ENCODE results near the gene TLR9.
"Not testable (repeated sequence)": the region's sequence is repeated elsewhere in the genome, so short reads cannot be mapped to it uniquely, and the experiment has no call there.

TLR9 gene

GRCh38 chr3:52194485-52195290, 30.8 kb downstream of the TLR9 start:
- no peak for DNase-seq

DNA sequence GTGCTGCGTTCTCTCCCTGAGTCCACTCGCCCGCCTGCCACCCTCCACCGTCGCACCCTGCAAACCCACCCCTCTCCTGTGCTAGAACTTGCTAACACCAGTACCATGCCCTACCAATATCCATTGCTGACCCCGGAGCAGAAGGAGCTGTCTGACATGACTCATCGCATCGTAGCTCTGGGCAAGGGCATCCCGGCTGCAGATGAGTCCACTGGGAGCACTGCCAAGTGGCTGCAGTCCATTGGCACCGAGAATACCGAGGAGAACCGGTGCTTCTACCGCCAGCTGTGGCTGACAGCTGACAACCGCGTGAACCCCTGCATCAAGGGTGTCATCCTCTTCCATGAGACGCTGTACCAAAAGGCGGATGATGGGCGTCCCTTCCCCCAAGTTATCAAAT, 32.4 kb downstream of the TLR9 start:
- DNase-seq: no peak

DNA sequence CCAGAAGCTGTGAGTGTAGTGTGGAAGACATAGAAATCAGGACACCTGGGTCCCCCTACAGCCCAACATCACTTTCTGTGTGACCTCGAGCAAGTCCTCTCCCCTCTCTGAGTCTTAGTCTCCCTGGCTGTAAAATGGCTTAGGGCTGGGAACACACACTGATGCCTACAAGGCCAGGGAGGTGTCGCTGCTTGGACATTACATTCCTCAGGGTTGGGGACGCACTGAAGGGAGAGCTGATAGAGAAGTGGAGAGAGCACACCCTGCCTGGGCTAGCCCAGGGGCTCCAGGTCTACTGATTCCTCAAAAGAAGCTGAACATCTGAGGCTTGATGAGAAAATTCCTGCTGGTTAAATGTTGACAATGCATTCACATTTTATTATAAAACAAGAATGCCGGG, 33.8 kb downstream of the TLR9 start:
- DNase-seq: no peak

DNA sequence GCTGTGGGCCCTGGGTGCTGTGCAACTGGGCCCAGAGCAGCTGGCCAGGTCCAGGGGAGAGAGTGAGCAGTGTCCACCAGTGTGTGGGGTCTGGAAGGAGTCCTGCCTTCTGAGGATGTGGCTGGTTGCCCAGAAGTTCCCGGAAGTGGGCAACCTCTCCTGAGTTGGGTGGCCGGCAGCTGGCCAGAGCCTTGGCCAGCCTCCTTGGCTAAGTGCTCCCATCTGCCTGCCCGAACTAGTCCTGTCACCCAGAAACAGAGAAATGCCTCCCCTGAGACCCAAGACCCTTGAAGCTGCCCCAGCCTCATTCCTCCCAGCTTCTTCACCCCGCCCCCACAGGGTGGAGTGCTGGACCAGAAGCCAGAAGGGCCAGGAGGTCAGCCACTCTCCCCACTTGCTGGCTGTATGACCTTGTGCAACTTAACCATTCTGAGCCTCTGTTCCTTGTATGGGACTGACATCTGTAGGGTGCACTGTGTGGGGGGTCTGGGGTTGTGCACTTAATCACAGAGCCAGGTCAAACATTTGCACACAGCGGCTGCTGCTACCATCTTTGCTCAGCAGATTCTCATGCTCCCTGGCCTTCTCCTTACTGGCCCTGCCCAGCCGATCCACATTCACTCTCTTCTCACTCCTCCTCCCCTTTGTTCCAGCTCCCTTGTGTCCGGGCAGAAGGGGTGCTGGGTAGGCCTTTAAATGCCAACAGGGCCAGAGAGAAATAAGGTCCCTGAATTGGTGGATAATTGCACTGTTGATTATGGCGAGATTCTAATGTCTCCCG, 35.0 kb downstream of the TLR9 start:
- no peak for DNase-seq

DNA sequence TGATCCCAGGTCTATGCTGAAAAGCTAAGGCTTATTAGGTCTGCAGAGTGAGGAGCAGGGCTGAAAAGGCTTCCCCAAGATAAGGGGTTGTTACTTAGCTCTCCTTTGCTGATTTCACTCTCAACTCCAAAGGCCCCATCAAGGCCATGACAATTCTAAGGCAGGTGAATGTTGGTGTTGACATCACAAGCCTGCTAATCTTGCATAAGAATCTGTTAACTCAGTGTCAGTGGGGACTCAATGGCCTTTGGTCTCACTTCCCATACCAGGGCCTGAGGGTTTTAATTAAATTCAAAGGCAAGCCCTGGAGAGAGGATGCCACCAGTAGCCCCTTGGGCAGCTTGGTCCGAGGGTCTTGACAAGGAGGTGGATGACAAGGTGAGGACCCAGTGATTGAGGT, 36.9 kb downstream of the TLR9 start:
- DNase-seq: no peak

GRCh38 chr3:52186729-52187128, 38.7 kb downstream of the TLR9 start:
- DNase-seq: no peak

GRCh38 chr3:52185837-52186236, 39.6 kb downstream of the TLR9 start:
- DNase-seq: no peak

DNA sequence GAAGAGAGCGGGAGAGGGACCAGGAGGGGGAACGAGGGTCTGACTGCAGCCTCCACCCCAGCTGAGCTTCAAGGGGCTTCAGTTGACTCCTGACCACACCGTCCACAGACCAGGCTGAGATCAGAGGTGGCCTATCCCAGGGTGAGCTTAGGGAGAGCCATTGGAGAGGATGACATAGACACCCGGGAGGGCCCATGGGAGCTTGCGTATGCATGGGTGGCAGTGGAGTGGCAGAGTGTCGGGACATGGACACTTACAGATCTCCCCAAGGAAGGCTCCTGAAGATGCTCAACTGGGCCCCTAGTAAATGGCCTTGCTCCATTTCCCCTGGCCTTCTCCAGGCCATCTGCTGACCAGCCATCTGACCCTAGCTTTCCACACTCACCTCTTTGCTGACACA, 40.1 kb downstream of the TLR9 start:
- no peak for DNase-seq

GRCh38 chr3:52184690-52185089, 40.8 kb downstream of the TLR9 start:
- DNase-seq: no peak

- DNase-seq: no peak
These were observed 41.5 kb downstream of the TLR9 start for GRCh38 chr3:52183786-52184445.

DNA sequence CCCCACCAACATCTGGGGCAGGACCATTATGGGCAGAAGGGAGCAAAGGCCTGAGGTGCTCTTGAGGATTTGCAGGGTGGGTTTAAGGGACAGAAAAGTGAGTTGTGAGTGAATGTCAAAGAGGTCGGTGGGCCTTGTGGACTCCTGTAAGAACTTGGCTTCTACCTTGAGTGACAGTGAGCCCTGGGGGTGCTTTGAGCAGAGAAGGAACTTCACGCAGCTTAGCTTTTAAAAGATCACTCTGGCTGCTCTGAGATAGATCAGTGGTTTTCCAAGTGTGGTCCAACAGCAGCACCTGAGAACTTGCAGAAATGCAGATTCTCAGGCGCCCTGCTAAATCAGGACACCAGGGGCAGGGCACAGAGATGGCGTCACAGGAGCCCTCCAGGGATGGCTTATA, 42.8 kb downstream of the TLR9 start:
- no peak for DNase-seq

DNA sequence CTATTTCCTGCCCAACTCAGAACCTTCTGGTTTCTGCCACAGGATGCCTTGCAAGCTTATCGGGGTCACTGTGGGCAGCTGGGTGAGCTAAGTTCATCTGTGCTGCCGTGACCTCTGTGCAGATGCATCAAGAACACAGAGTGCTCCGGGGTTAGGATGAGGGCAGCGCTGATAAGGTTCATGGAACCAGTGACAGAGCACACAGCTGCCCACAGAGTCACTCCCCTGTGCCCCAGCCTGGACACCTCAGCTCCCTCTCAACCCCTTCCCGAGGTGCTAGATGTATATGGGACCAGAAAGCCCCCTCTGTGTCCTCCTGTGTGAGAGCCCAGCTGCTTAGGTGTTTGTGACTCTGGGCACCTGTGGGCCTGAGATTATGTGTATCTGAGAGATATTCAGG, 43.2 kb downstream of the TLR9 start:
- no peak for DNase-seq

DNA sequence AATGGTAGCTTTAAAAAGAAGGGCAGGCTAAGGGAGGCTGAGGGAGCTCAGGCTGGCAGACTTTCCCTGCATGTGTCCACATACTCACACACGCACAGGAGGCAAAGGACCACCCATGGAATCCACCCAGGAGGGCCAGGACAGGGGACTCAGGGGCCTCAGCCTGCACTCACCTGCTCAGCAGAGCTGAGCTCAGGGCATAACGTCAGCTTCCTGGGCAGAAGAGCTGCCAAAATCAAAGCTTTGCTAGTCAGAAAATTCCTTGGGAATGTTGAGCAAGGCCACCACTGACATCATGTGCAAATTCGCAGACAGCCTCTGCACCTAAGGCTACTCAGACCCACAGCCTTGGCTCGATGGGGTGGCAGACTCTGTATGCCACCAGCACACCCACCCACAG, 43.9 kb downstream of the TLR9 start:
- no peak for DNase-seq

DNA sequence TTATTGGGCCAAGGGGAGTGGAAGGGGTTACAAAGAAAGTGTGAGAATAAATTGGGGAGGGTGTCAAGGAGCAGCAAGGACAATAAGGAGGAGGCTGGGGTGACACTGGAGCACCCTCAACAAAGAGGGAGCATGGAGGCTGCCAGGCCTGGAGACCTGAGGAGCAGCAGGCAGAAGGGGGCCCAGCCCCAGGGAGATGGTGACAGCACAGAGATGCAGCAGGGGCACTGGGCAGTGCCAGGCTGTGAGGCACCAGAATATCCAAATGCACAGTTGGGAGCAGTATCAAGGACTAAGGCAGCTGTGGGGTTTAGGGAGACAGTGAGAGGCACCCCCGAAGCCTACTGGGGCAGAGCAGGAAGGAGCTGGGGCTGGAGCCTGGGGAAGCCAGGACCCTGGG, 46.9 kb downstream of the TLR9 start:
- no peak for DNase-seq

DNA sequence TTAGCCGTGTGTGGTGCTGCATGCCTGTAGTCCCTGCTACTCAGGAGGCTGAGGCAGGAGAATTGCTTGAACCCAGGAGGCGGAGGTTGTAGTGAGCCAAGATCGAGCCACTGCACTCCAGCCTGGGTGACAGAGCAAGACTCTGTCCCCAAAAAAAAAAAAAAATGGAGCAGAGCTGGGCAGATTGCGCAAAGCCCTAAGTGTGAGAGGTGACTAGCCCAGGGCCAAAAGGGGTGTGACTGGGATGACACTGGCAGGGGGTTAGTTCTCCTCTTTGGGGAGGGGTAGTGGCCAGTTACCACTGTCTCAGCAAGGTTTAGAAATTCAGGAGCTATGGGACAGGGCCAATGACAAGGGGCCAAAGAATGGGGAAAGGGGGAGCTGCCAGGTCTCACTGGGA, 47.3 kb downstream of the TLR9 start:
- DNase-seq: not testable (repeated sequence)

- DNase-seq: no peak
These were observed 47.8 kb downstream of the TLR9 start for GRCh38 chr3:52177701-52178042.

DNA sequence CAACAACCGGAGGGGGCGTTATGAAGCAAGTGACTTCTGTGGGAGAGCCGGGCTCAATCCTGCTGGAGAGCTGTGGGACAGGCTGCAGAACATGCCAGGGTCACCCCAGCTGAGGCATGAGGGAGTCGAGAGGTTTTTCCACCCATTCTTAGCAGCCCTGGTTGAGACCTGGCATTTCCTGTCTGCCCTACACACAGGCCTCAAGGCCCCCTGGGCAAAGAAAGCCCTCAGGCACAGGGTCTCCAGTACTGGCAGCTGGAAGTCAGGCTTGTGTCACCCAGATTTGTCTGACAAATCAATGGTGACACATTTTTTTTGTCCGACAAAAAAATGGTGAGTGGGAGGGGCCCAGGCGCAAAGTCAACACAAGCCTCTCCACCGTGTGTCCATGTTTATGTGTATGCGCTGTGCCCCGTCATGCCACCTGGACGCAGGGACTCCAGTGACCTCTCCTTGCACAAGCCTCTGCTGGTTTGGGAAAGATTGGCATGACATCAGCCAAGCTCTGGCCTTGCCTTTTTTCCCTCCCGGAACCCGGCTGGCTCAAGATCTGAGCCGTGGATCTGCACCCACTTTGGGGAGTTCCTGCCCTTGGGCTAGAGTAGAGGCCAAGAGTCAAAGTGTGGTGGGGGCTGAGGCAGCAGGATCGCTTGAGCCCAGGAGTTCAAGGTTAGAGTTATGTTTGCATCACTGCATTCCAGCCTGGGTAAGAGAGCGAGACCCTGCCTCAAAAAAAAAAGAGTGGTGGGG, 48.3 kb downstream of the TLR9 start:
- no peak for DNase-seq

DNA sequence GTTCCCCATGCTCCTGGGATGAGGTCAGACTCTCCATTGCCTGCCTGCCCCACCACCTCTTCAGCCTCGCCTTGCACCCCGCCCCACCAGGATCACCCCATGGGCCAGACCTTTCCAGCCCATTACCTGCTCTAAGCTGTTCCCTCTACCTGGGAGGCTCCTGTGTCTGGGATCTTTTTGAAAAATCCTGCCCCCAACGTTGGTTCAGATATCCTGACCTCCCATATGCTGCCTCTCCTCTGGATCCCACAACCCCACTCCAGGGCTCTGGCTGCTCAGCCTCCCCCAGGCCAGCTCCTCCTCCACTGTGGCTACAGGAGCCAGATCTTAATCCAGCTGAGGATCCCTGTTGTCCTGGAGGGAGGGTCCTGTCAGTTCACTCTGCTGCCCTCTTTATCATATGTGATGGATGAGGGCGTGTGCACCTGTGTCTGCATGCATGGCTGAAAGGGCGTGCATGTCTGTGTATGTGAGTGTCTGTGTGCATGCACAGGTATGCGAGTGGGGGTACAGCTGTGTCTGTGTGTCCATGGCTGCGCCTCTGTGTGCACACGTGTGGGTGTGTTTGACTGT, 49.2 kb downstream of the TLR9 start:
- DNase-seq: no peak

DNA sequence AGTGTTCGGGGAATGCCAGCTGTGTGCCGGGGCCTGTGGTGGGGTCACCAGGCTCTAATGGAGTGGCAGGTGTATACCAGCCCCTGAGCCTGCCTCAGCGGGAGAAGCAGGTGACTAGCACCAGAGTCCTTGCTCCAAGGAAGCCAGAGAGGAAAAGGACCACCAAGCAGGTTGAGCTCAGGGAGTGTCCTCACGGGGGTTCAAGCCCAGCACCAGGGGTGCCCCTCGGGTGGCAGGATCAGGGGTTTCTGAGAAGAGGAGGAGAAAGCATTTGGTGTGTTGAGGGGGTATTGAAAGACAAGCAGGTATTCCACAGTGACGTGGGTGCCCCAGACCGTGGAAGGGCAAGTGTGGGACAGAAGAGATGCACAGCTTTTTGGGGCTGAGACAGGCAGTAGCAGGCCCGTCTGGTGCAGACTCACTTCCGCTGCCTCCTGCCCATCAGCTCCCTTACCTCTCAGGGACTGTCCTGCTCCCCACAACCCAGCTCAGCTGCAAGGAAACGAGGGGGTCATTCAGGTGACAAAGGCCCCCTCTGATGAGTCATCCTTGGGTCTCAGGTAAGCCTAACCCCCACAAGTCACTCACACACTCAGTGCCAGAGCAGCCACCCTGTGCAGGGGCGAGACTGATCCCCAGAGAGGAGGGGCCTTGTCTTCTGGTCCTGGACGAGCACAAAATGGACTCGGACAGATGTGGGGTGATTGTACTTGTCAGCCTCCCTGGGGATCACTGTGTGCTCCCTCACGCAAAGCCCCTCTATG, 49.8 kb downstream of the TLR9 start:
- DNase-seq: no peak

GRCh38 chr3:52174896-52175295, 50.5 kb downstream of the TLR9 start:
- no peak for DNase-seq

GRCh38 chr3:52173101-52173500, 52.3 kb downstream of the TLR9 start:
- DNase-seq: no peak

- no peak for DNase-seq
These were observed 53.1 kb downstream of the TLR9 start for GRCh38 chr3:52172262-52172757.
